HL-60 (cell line): Measurements from ENCODE around the gene MZB1.

Experiments used
- DNase-seq, 2 experiments: peaks; one replicate each; pipeline ENCODE4 v3.0.0-alpha.2; 2010 to 2020; ENCODE audit warnings: low read depth in 1 of 2, low spot score in 1 of 2
- H3K27ac ChIP-seq: fragments of 250-450 bp; sonication (Bioruptor Pico); replicated peaks from 2 replicates; pipeline ENCODE4 v1.5.1; 2020; ENCODE audit warnings: mild to moderate bottlenecking, moderate library complexity
- H3K27me3 ChIP-seq: fragments of 250-450 bp; sonication (Bioruptor Pico); 2 replicates; pipeline ENCODE4 v1.5.1; 2021; ENCODE audit warnings: mild to moderate bottlenecking, moderate library complexity; ENCODE audit not compliant: insufficient read depth, poor library complexity, severe bottlenecking
- H3K4me3 ChIP-seq: replicated peaks from 2 replicates; pipeline ENCODE4 v1.5.1; 2011; ENCODE audit warnings: mild to moderate bottlenecking, control low read depth, low read length; ENCODE audit not compliant: insufficient read depth
- GABPA ChIP-seq: IDR thresholded peaks from 2 replicates; pipeline ENCODE4 v1.6.1; 2012; ENCODE audit warnings: low read depth
- POLR2AphosphoS5 ChIP-seq: IDR thresholded peaks from 2 replicates; pipeline ENCODE4 v1.6.1; 2012; ENCODE audit warnings: low read depth
- SPI1 ChIP-seq: IDR thresholded peaks from 2 replicates; pipeline ENCODE4 v1.6.1; 2012; ENCODE audit warnings: low read depth, mild to moderate bottlenecking, borderline replicate concordance
- TF ChIP-seq, protein P1 (sequence below): IDR thresholded peaks from 2 replicates; pipeline ENCODE4 v1.6.1; 2012; ENCODE audit warnings: low read depth; ENCODE audit not compliant: insufficient replicate concordance
- TF ChIP-seq, protein P2 (sequence below): IDR thresholded peaks from one replicate; pipeline ENCODE4 v1.5.1; 2011; ENCODE audit warnings: low read length, control low read depth, inconsistent platforms; ENCODE audit not compliant: insufficient read depth

MZB1 gene

GRCh38 chr5:139399501-139400121 is 9.9 kb upstream of the MZB1 start:
- Histone ChIP-seq H3K27me3 (no peaks in the 10 kb centered on the region), H3K4me3 (no peak overlapping the region), H3K27ac (no peak overlapping the region)
- no peak for DNase-seq
- no peak for TF ChIP-seq POLR2AphosphoS5
- TF ChIP-seq, protein P1, sequence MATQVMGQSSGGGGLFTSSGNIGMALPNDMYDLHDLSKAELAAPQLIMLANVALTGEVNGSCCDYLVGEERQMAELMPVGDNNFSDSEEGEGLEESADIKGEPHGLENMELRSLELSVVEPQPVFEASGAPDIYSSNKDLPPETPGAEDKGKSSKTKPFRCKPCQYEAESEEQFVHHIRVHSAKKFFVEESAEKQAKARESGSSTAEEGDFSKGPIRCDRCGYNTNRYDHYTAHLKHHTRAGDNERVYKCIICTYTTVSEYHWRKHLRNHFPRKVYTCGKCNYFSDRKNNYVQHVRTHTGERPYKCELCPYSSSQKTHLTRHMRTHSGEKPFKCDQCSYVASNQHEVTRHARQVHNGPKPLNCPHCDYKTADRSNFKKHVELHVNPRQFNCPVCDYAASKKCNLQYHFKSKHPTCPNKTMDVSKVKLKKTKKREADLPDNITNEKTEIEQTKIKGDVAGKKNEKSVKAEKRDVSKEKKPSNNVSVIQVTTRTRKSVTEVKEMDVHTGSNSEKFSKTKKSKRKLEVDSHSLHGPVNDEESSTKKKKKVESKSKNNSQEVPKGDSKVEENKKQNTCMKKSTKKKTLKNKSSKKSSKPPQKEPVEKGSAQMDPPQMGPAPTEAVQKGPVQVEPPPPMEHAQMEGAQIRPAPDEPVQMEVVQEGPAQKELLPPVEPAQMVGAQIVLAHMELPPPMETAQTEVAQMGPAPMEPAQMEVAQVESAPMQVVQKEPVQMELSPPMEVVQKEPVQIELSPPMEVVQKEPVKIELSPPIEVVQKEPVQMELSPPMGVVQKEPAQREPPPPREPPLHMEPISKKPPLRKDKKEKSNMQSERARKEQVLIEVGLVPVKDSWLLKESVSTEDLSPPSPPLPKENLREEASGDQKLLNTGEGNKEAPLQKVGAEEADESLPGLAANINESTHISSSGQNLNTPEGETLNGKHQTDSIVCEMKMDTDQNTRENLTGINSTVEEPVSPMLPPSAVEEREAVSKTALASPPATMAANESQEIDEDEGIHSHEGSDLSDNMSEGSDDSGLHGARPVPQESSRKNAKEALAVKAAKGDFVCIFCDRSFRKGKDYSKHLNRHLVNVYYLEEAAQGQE, result no peak
- TF ChIP-seq, protein P2, sequence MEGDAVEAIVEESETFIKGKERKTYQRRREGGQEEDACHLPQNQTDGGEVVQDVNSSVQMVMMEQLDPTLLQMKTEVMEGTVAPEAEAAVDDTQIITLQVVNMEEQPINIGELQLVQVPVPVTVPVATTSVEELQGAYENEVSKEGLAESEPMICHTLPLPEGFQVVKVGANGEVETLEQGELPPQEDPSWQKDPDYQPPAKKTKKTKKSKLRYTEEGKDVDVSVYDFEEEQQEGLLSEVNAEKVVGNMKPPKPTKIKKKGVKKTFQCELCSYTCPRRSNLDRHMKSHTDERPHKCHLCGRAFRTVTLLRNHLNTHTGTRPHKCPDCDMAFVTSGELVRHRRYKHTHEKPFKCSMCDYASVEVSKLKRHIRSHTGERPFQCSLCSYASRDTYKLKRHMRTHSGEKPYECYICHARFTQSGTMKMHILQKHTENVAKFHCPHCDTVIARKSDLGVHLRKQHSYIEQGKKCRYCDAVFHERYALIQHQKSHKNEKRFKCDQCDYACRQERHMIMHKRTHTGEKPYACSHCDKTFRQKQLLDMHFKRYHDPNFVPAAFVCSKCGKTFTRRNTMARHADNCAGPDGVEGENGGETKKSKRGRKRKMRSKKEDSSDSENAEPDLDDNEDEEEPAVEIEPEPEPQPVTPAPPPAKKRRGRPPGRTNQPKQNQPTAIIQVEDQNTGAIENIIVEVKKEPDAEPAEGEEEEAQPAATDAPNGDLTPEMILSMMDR, result no peak
- TF ChIP-seq SPI1, result no peak
- TF ChIP-seq GABPA, result no peak

GRCh38 chr5:139397921-139398320 is 8.2 kb upstream of the MZB1 start:
- DNase-seq, result no peak

GRCh38 chr5:139396691-139397090 is 7.0 kb upstream of the MZB1 start:
- TF ChIP-seq, protein P1, result no peak
- TF ChIP-seq POLR2AphosphoS5 (no peak), GABPA (no peak), SPI1 (no peak)
- TF ChIP-seq, protein P2, result no peak
- Histone ChIP-seq H3K4me3 (no peak overlapping the region), H3K27ac (no peak overlapping the region), H3K27me3 (no peaks in the 10 kb centered on the region)
- no peak for DNase-seq

More at GRCh38 chr5:139397921-139398320, 8.2 kb upstream of the MZB1 start:
- H3K4me3 ChIP-seq, result no peak overlapping the region
- H3K27me3 ChIP-seq, result no peaks in the 10 kb centered on the region
- H3K27ac ChIP-seq, result no peak overlapping the region
- no peak for TF ChIP-seq GABPA
- TF ChIP-seq, protein P1, result no peak
- TF ChIP-seq SPI1, result no peak
- TF ChIP-seq POLR2AphosphoS5, result no peak
- TF ChIP-seq, protein P2, result no peak
